ENCODE measurements around the gene NEK1. TPM values are rescaled to one million over a fixed set of nuclear protein-coding genes. Genes with fewer than 3 reads are reported as not detected.
"Not testable (repeated sequence)": the region's sequence is repeated elsewhere in the genome, so short reads cannot be mapped to it uniquely, and the experiment has no call there.

NEK1 gene
- total RNA-seq, 1 donor from 2014 or later, result 14.7 TPM

- intact Hi-C loops (cut with DNase I), result no loop called here
- TF ChIP-seq CTCF (IDR thresholded peaks at IDR 0.05), result no peak
- no peak for TF ChIP-seq POLR2A (IDR thresholded peaks at IDR 0.05)
- no peak for TF ChIP-seq POLR2AphosphoS5 (IDR thresholded peaks at IDR 0.05; ENCODE audit: insufficient read depth in 1 of 2, low read depth in 1 of 2)
- Histone ChIP-seq H3K36me3 (no peaks in the 10 kb centered on the region), H3K27me3 (no peaks in the 10 kb centered on the region), H3K27ac (no peak overlapping the region), H3K4me1 (no peaks in the 10 kb centered on the region), H3K4me3 (no peak overlapping the region), H3K9me3 (no peaks in the 10 kb centered on the region)
- no peak for DNase-seq (ENCODE audit: extremely low spot score in 2 of 2)
Observed at GRCh38 chr4:169458575-169458974, 153.8 kb downstream of the NEK1 start.

GRCh38 chr4:169452644-169453043 is 159.7 kb downstream of the NEK1 start:
- H3K9me3 ChIP-seq; H3K36me3 ChIP-seq; H3K27me3 ChIP-seq; DNase-seq (ENCODE audit: extremely low spot score in 2 of 2); H3K4me3 ChIP-seq; H3K27ac ChIP-seq; H3K4me1 ChIP-seq; intact Hi-C loops (cut with DNase I): not testable (repeated sequence)

- H3K4me1 ChIP-seq; H3K27me3 ChIP-seq; DNase-seq (ENCODE audit: extremely low spot score in 2 of 2); intact Hi-C loops (cut with DNase I); H3K9me3 ChIP-seq; H3K27ac ChIP-seq; H3K4me3 ChIP-seq: not testable (repeated sequence)
- peaks cover 0 to 13% of the 10 kb centered on the region in 2 donors for H3K36me3 ChIP-seq
Observed at GRCh38 chr4:169448935-169449334, 163.4 kb downstream of the NEK1 start.

- Histone ChIP-seq H3K4me3 (no peak overlapping the region), H3K27me3 (no peaks in the 10 kb centered on the region), H3K27ac (no peak overlapping the region), H3K36me3 (peaks cover 0 to 17% of the 10 kb centered on the region in 2 donors), H3K4me1 (no peaks in the 10 kb centered on the region), H3K9me3 (peaks cover 12% of the 10 kb centered on the region)
- DNase-seq (ENCODE audit: extremely low spot score in 2 of 2), result no peak
- no peak for TF ChIP-seq CTCF (IDR thresholded peaks at IDR 0.05)
- TF ChIP-seq POLR2AphosphoS5 (IDR thresholded peaks at IDR 0.05; ENCODE audit: insufficient read depth in 1 of 2, low read depth in 1 of 2), result no peak
- no peak for TF ChIP-seq POLR2A (IDR thresholded peaks at IDR 0.05)
- intact Hi-C loops (cut with DNase I), result no loop called here
Observed at GRCh38 chr4:169446824-169447223, 165.6 kb downstream of the NEK1 start.

GRCh38 chr4:169443748-169444147 is 168.6 kb downstream of the NEK1 start:
- TF ChIP-seq POLR2AphosphoS5 (IDR thresholded peaks at IDR 0.05; ENCODE audit: insufficient read depth in 1 of 2, low read depth in 1 of 2) (no peak), POLR2A (IDR thresholded peaks at IDR 0.05) (no peak), CTCF (IDR thresholded peaks at IDR 0.05) (no peak)
- Histone ChIP-seq H3K9me3 (peaks cover 12% of the 10 kb centered on the region), H3K4me3 (no peak overlapping the region), H3K27ac (no peak overlapping the region), H3K4me1 (no peaks in the 10 kb centered on the region), H3K27me3 (no peaks in the 10 kb centered on the region), H3K36me3 (peaks cover 0 to 17% of the 10 kb centered on the region in 2 donors)
- no peak for DNase-seq (ENCODE audit: extremely low spot score in 2 of 2)
- intact Hi-C loops (cut with DNase I), result no loop called here

- no peaks in the 10 kb centered on the region for H3K4me1 ChIP-seq
- H3K9me3 ChIP-seq, result peaks cover 12% of the 10 kb centered on the region
- no peak for DNase-seq (ENCODE audit: extremely low spot score in 2 of 2)
- peaks cover 0 to 4% of the 10 kb centered on the region in 2 donors for H3K36me3 ChIP-seq
- no peak for TF ChIP-seq CTCF (IDR thresholded peaks at IDR 0.05)
- no peak for TF ChIP-seq POLR2A (IDR thresholded peaks at IDR 0.05)
- TF ChIP-seq POLR2AphosphoS5 (IDR thresholded peaks at IDR 0.05; ENCODE audit: insufficient read depth in 1 of 2, low read depth in 1 of 2), result no peak
- no peak overlapping the region for H3K4me3 ChIP-seq
- intact Hi-C loops (cut with DNase I), result no loop called here
- H3K27me3 ChIP-seq, result no peaks in the 10 kb centered on the region
- H3K27ac ChIP-seq, result no peak overlapping the region
Observed at GRCh38 chr4:169440446-169440845, 171.9 kb downstream of the NEK1 start.
